ENCODE results near the gene NUDT7. TPM values are rescaled to one million over a fixed set of nuclear protein-coding genes. Genes with fewer than 3 reads are reported as not detected.

NUDT7 gene
- total RNA-seq, 1 donor from 2014 or later: 2.0 TPM

- no peaks in the 10 kb centered on the region for H3K36me3 ChIP-seq (ENCODE audit: control insufficient read depth, insufficient read depth, low read length)
- no peaks in the 10 kb centered on the region for H3K27me3 ChIP-seq (ENCODE audit: control insufficient read depth, insufficient read depth, low read length)
- no peak for TF ChIP-seq CTCF (IDR thresholded peaks at IDR 0.05; ENCODE audit: insufficient read depth, low read length, poor library complexity, severe bottlenecking)
- no peak overlapping the region for H3K4me3 ChIP-seq (ENCODE audit: low read depth, low read length)
- DNase-seq (ENCODE audit: low read depth): no peak
Observed at GRCh38 chr16:77744141-77744540, 21.8 kb downstream of the NUDT7 start.

- Histone ChIP-seq H3K4me3 (ENCODE audit: low read depth, low read length) (no peak overlapping the region), H3K36me3 (ENCODE audit: control insufficient read depth, insufficient read depth, low read length) (no peaks in the 10 kb centered on the region), H3K27me3 (ENCODE audit: control insufficient read depth, insufficient read depth, low read length) (no peaks in the 10 kb centered on the region)
- no peak for DNase-seq (ENCODE audit: low read depth)
- TF ChIP-seq CTCF (IDR thresholded peaks at IDR 0.05; ENCODE audit: insufficient read depth, low read length, poor library complexity, severe bottlenecking): no peak
Observed at GRCh38 chr16:77745972-77746371, 23.7 kb downstream of the NUDT7 start.

DNA sequence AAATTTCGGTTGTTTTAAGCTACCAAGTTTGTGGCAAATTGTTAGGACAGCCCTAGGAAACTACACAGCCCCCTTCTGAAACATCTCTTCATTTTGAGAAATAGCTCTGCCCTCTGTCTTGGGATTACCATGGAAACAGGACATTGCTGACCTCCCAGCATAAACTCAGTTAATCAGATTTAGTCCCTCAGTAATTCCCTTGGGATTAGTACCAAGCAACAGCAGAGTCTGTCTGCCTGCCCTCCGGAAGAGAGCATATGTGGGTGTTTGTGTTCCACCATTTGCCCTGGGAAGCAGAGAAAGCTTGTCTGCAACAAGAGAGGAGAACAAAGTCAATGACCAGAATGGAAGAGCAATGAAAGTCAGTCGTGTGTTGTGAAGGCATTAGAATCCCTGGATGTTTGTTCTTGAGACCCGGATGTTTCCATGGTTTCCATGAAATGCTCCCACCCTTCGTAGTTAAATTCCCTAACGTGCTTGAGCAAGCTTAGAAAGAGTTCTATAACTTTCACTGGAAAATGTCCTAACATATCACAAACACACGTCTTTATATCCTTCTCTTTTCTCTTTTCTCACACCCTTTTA lies 26.2 kb downstream of the NUDT7 start:
- no peak for TF ChIP-seq CTCF (IDR thresholded peaks at IDR 0.05; ENCODE audit: insufficient read depth, low read length, poor library complexity, severe bottlenecking)

GRCh38 chr16:77749415-77749814 lies 27.1 kb downstream of the NUDT7 start:
- Histone ChIP-seq H3K4me3 (ENCODE audit: low read depth, low read length) (no peak overlapping the region), H3K36me3 (ENCODE audit: control insufficient read depth, insufficient read depth, low read length) (no peaks in the 10 kb centered on the region), H3K27me3 (ENCODE audit: control insufficient read depth, insufficient read depth, low read length) (no peaks in the 10 kb centered on the region)
- no peak for DNase-seq (ENCODE audit: low read depth)
- TF ChIP-seq CTCF (IDR thresholded peaks at IDR 0.05; ENCODE audit: insufficient read depth, low read length, poor library complexity, severe bottlenecking): no peak

More for the DNA sequence above, 26.2 kb downstream of the NUDT7 start:
- Histone ChIP-seq H3K27me3 (ENCODE audit: control insufficient read depth, insufficient read depth, low read length) (no peaks in the 10 kb centered on the region), H3K36me3 (ENCODE audit: control insufficient read depth, insufficient read depth, low read length) (no peaks in the 10 kb centered on the region), H3K4me3 (ENCODE audit: low read depth, low read length) (no peak overlapping the region)
- DNase-seq (ENCODE audit: low read depth): no peak

- H3K36me3 ChIP-seq (ENCODE audit: control insufficient read depth, insufficient read depth, low read length): no peaks in the 10 kb centered on the region
- no peak overlapping the region for H3K4me3 ChIP-seq (ENCODE audit: low read depth, low read length)
- DNase-seq (ENCODE audit: low read depth): no peak
- no peak for TF ChIP-seq CTCF (IDR thresholded peaks at IDR 0.05; ENCODE audit: insufficient read depth, low read length, poor library complexity, severe bottlenecking)
- H3K27me3 ChIP-seq (ENCODE audit: control insufficient read depth, insufficient read depth, low read length): no peaks in the 10 kb centered on the region
Observed at GRCh38 chr16:77758046-77758445, 35.7 kb downstream of the NUDT7 start.

- no peaks in the 10 kb centered on the region for H3K27me3 ChIP-seq (ENCODE audit: control insufficient read depth, insufficient read depth, low read length)
- no peaks in the 10 kb centered on the region for H3K36me3 ChIP-seq (ENCODE audit: control insufficient read depth, insufficient read depth, low read length)
- no peak for TF ChIP-seq CTCF (IDR thresholded peaks at IDR 0.05; ENCODE audit: insufficient read depth, low read length, poor library complexity, severe bottlenecking)
- no peak overlapping the region for H3K4me3 ChIP-seq (ENCODE audit: low read depth, low read length)
- DNase-seq (ENCODE audit: low read depth): no peak
Observed at GRCh38 chr16:77758508-77758907, 36.2 kb downstream of the NUDT7 start.
